Transverse colon (tissue), 4 donors: ENCODE data around the gene HPD. TPM values are rescaled to one million over a fixed set of nuclear protein-coding genes. Genes with fewer than 3 reads are reported as not detected.
A peak's percentile ranks its signal among the peaks of the same experiment; 100 is the strongest.
"Not testable (repeated sequence)": the region's sequence is repeated elsewhere in the genome, so short reads cannot be mapped to it uniquely, and the experiment has no call there.

Experiments used
- DNase-seq: peaks from one replicate; pipeline ENCODE4 v3.0.0-alpha.2; 2019
- H3K27ac ChIP-seq, 4 donors: fragments of 200-600 bp; sonication (generic); 2 replicates each; pipeline ENCODE4 v1.5.1; 2016 to 2018; ENCODE audit warnings: inconsistent platforms in 4 of 4
- H3K27me3 ChIP-seq: fragments of 200-600 bp; sonication (generic); 2 replicates; pipeline ENCODE4 v1.5.1; 2017; ENCODE audit warnings: inconsistent platforms
- H3K36me3 ChIP-seq, 4 donors: fragments of 200-600 bp; sonication (generic); 2 replicates each; pipeline ENCODE4 v1.5.1; 2017 to 2019; ENCODE audit warnings: inconsistent platforms in 4 of 4
- H3K4me1 ChIP-seq, 4 donors: fragments of 200-600 bp; sonication (generic); 2 replicates each; pipeline ENCODE4 v1.5.1; 2017 to 2020; ENCODE audit warnings: inconsistent platforms in 4 of 4
- H3K4me3 ChIP-seq, 4 donors: fragments of 200-600 bp; sonication (generic); 1 replicate in 1 of 4; 2 replicates in 3 of 4; pipeline versions ENCODE4 v1.5.1 to v1.6.1; 2017 to 2019; ENCODE audit warnings: inconsistent platforms in 4 of 4
- H3K9me3 ChIP-seq, 2 donors: fragments of 200-600 bp; sonication (generic); 2 replicates each; pipeline ENCODE4 v1.5.1; 2017 to 2019; ENCODE audit warnings: inconsistent platforms in 2 of 2
- CTCF ChIP-seq, 5 experiments: fragments of 200-600 bp in 3 of 5; fragments of 450-650 bp in 2 of 5; sonication (generic) in 3 of 5; IDR thresholded peaks; 1 replicate in 2 of 5; 2 replicates in 3 of 5; pipeline ENCODE4 v1.5.1; 2016 to 2017; ENCODE audit warnings: antibody characterized with exemption in 5 of 5, inconsistent platforms in 3 of 5, mild to moderate bottlenecking in 2 of 5, moderate library complexity in 1 of 5
- EP300 ChIP-seq: sonication (generic); formaldehyde crosslinking; IDR thresholded peaks from one replicate; pipeline ENCODE4 v1.6.1; 2017; ENCODE audit warnings: antibody characterized with exemption, low read depth
- POLR2A ChIP-seq: fragments of 450-650 bp; IDR thresholded peaks from one replicate; pipeline ENCODE4 v1.6.1; 2016; ENCODE audit warnings: antibody characterized with exemption, mild to moderate bottlenecking, moderate library complexity
- POLR2AphosphoS5 ChIP-seq, 3 donors: sonication (generic); formaldehyde crosslinking; IDR thresholded peaks; one replicate each; pipeline ENCODE4 v1.6.1; 2016; ENCODE audit warnings: antibody characterized with exemption in 3 of 3
- WGBS, 2 donors: methylation state at CpG; one replicate each; pipeline ENCODE4 v1.1.5; 2018; ENCODE audit warnings: low coverage in 1 of 2; 5-methylcytosine and 5-hydroxymethylcytosine counted together
- in situ Hi-C, 4 donors: fragments of 200-750 bp; cut with MboI; loops; one replicate each; pipeline versions ENCODE4 v1.15.0 to v1.15.1; 2017; ENCODE audit warnings: low sequenced_read_pairs in 3 of 4, low pct_ligation_motif_present in 1 of 4, low pct_unique_long_range_greater_than_20kb in 1 of 4
- intact Hi-C: fragments of 100-400 bp; cut with DNase I; formaldehyde crosslinking; loops from one replicate; pipeline ENCODE4 v1.15.1; 2023; ENCODE audit warnings: low total_unique reads
- small RNA-seq, 4 donors: library from RNA; depleted of rRNA; stranded (forward); fragments of <200 nt; gene quantifications; one replicate each; pipeline ENCODE3, GENCODE V24; 2016
- total RNA-seq, 4 donors: library from RNA; depleted of rRNA; stranded (reverse); fragments of >200 nt; gene quantifications; one replicate each; pipeline ENCODE4 v1.1.0, GENCODE V29; 2016

The HPD gene
- total RNA-seq, 4 donors from 2014 or later, result 0.41 TPM; not detected in 3

- Histone ChIP-seq H3K9me3 (no peaks in the 10 kb centered on the region), H3K27me3 (no peaks in the 10 kb centered on the region), H3K4me1 (peaks cover 27 to 85% (median 50%) of the 10 kb centered on the region in 4 donors), H3K27ac (peak overlapping the region; percentile 100), H3K36me3 (no peaks in the 10 kb centered on the region), H3K4me3 (peak overlapping the region in 3 of 4 donors; percentile 43 to 56 (median 44))
- DNase-seq, result peak; percentile 81
- intact Hi-C loops, result loop anchor here (5.0 kb wide), 1 partner anchor 95 kb away; no protein-coding TSS in a partner anchor
- no peak for TF ChIP-seq CTCF (IDR thresholded peaks at IDR 0.05)
- no peak for TF ChIP-seq POLR2A
- peak; percentile 26 for TF ChIP-seq EP300
- peak in 2 of 3 donors; percentile 27 to 65 for TF ChIP-seq POLR2AphosphoS5 (IDR thresholded peaks at IDR 0.05)
- in situ Hi-C loops, result loop anchor here in 3 of 4 donors (5.0 to 10.0 kb wide), 3 partner anchors 93 to 100 kb away; partner anchors contain the start of gene PSMD9 (in 1 of the 3)
- WGBS, 2 donors, result 29% methylated on average over 14 of the region's 14 CpGs; no CpG with 5 or more reads in 1 of the 2 donors
Measured at GRCh38 chr12:121791671-121792551, 66.7 kb downstream of the HPD start.

GRCh38 chr12:121790785-121791184 lies 67.9 kb downstream of the HPD start:
- H3K27ac ChIP-seq, result peak overlapping the region; percentile 69 to 100 (median 100)
- peaks cover 18 to 82% (median 41%) of the 10 kb centered on the region in 4 donors for H3K4me1 ChIP-seq
- DNase-seq, H3K4me3 ChIP-seq, H3K9me3 ChIP-seq, H3K27me3 ChIP-seq, H3K36me3 ChIP-seq: not testable (repeated sequence)
- intact Hi-C loops (loop anchor here (5.0 kb wide), 1 partner anchor 93 kb away; no protein-coding TSS in a partner anchor), in situ Hi-C loops (loop anchor here in 3 of 4 donors (5.0 to 10.0 kb wide), 3 partner anchors 94 to 98 kb away; partner anchors contain the start of gene PSMD9 (in 1 of the 3))
- WGBS, 2 donors, result 86 to 89% methylated on average over 3 to 8 of the region's 8 CpGs

GRCh38 chr12:121789800-121790728 lies 68.6 kb downstream of the HPD start:
- intact Hi-C loops, result loop anchor here (5.0 kb wide), 1 partner anchor 93 kb away; no protein-coding TSS in a partner anchor
- peak overlapping the region; percentile 69 to 100 (median 88) for H3K27ac ChIP-seq
- H3K36me3 ChIP-seq, result no peaks in the 10 kb centered on the region
- no peaks in the 10 kb centered on the region for H3K9me3 ChIP-seq
- TF ChIP-seq POLR2AphosphoS5 (IDR thresholded peaks at IDR 0.05) (no peak), POLR2A (peak; percentile 38), EP300 (no peak), CTCF (IDR thresholded peaks at IDR 0.05) (no peak)
- H3K4me3 ChIP-seq, result peak overlapping the region in 1 of 4 donors; percentile 15
- whole genome bisulfite sequencing, 2 donors, result 65 to 79% methylated on average over 3 to 28 of the region's 28 CpGs
- H3K27me3 ChIP-seq, result no peaks in the 10 kb centered on the region
- in situ Hi-C loops, result loop anchor here in 3 of 4 donors (5.0 to 10.0 kb wide), 3 partner anchors 95 to 98 kb away; partner anchors contain the start of gene PSMD9 (in 1 of the 3)
- peak; percentile 87 for DNase-seq
- H3K4me1 ChIP-seq, result peaks cover 10 to 77% (median 34%) of the 10 kb centered on the region in 4 donors

Small RNA genes lying within 50 kb of the gene (small RNA-seq; reads per million reads assigned to genes)
- gene AC069503.3, result 0 reads per million in 4 donors
- gene RF00017, result 0 reads per million in 4 donors
- gene RNU7-170P, result 0 reads per million in 4 donors

Other genes with a start within 250 kb of the HPD start
- 1 to 10 TPM; 7.5 to 9.1 (median 8.2) TPM for gene ORAI1, start 232.3 kb downstream of the HPD start, total RNA-seq
- gene MORN3, start 189.2 kb downstream of the HPD start, total RNA-seq, result under 1 TPM in 1 of 4 donors, not detected in 3; 0.48 TPM
- 10 to 100 TPM in 1 of 4 donors, 1 to 10 TPM in 3; 1.9 to 19.9 (median 4.5) TPM for gene TMEM120B, start 146.1 kb downstream of the HPD start, total RNA-seq
- gene RHOF, start 65.2 kb downstream of the HPD start, total RNA-seq, result 100 to 1,000 TPM in 3 of 4 donors, 10 to 100 TPM in 1; 14.9 to 251 (median 150) TPM
- gene SETD1B, start 54.9 kb downstream of the HPD start, total RNA-seq, result 10 to 100 TPM; 13.4 to 39.6 (median 15.2) TPM
- 10 to 100 TPM; 21.7 to 57.3 (median 46.2) TPM for gene PSMD9, start 29.9 kb upstream of the HPD start, total RNA-seq
- gene CFAP251, start 59.7 kb upstream of the HPD start, total RNA-seq, result 1 to 10 TPM in 1 of 4 donors, under 1 TPM in 1, not detected in 2; 0.41 to 1.7 TPM
- 1 to 10 TPM in 3 of 4 donors, under 1 TPM in 1; 0.75 to 6.8 (median 6.3) TPM for gene BCL7A, start 163.0 kb upstream of the HPD start, total RNA-seq
- gene MLXIP, start 219.9 kb upstream of the HPD start, total RNA-seq, result 100 to 1,000 TPM in 3 of 4 donors, 10 to 100 TPM in 1; 99.5 to 302 (median 151) TPM